Measurements from ENCODE around the gene SACM1L. TPM values are rescaled to one million over a fixed set of nuclear protein-coding genes. Genes with fewer than 3 reads are reported as not detected.

Gene SACM1L
- total and polyA plus RNA-seq, 2 of the 8 experiments (the other 6 are each of a cell fraction or from before 2014, with no cell fraction given) = 20.1 to 61.0 TPM

GRCh38 chr3:45751537-45752242 lies 62.5 kb downstream of the SACM1L start:
- no peak for FAIRE-seq
- no peak overlapping the region for H3K4me3 ChIP-seq (ENCODE audit: extremely low read depth in 1 of 4, insufficient read depth in 2 of 4, low read depth in 3 of 4, low read length in 4 of 4)
- H2BK15ac ChIP-seq (ENCODE audit: low read length) = no peak overlapping the region
- 94% methylated on average over 7 of the region's 7 CpGs; no CpG with 5 or more reads in 1 of the 2 experiments for WGBS, 2 experiments (ENCODE audit: extremely low coverage in 1 of 2, insufficient coverage in 1 of 2, insufficient read length in 1 of 2, insufficient replicate concordance in 2 of 2, low coverage in 1 of 2, low lambda C conversion rate in 2 of 2, missing lambda C conversion rate in 1 of 2)
- no peak overlapping the region for H3K4me2 ChIP-seq (ENCODE audit: insufficient read depth in 1 of 2, low read depth in 2 of 2, low read length in 2 of 2)
- POLR2A ChIA-PET (ENCODE audit: partially characterized antibody) = no interaction called here
- no peak overlapping the region for H2AK5ac ChIP-seq (ENCODE audit: low read depth, low read length)
- no peak overlapping the region for H4K5ac ChIP-seq (ENCODE audit: insufficient read length, low read depth, low read length)
- no peak overlapping the region for H3K27ac ChIP-seq (ENCODE audit: low read depth, low read length)
- no peak overlapping the region for H2BK120ac ChIP-seq (replicated peaks; ENCODE audit: low read depth, low read length)
- no peak overlapping the region for H3K9ac ChIP-seq (replicated peaks in 1 of 4; ENCODE audit: extremely low read depth in 1 of 4, low read depth in 3 of 4, low read length in 3 of 4)
- H3K18ac ChIP-seq (ENCODE audit: extremely low read depth, low read length) = no peak overlapping the region
- H3K23ac ChIP-seq (ENCODE audit: insufficient read length) = no peak overlapping the region
- H2BK5ac ChIP-seq (ENCODE audit: low read depth, low read length) = no peak overlapping the region
- no peaks in the 10 kb centered on the region for H3K79me1 ChIP-seq (ENCODE audit: low read depth, low read length)
- peaks cover 0 to 4% (median 2%) of the 10 kb centered on the region in 4 experiments; a peak in 3 of 7 replicates for H3K4me1 ChIP-seq (replicated peaks in 1 of 4; ENCODE audit: control insufficient read depth in 3 of 4, insufficient read depth in 4 of 4, low read length in 3 of 4)
- H4K91ac ChIP-seq (replicated peaks; ENCODE audit: insufficient read length, low read length) = no peak overlapping the region
- CTCF ChIA-PET (ENCODE audit: partially characterized antibody) = interaction anchor here (0.6 to 4.4 kb wide), 3 partner anchors 10 to 317 kb away, joined by 3 to 49 read pairs (median 3); no protein-coding TSS in a partner anchor
- H3K23me2 ChIP-seq (ENCODE audit: low read depth, low read length) = no peaks in the 10 kb centered on the region
- no peak for DNase-seq (ENCODE audit: low read depth in 1 of 2, low spot score in 2 of 2)
- H3K56ac ChIP-seq (replicated peaks; ENCODE audit: insufficient read length, low read depth, low read length) = no peak overlapping the region
- H2BK12ac ChIP-seq (ENCODE audit: low read depth, low read length) = no peak overlapping the region
- H2AFZ ChIP-seq (ENCODE audit: low read length) = no peak overlapping the region
- no peak overlapping the region for H3K14ac ChIP-seq (ENCODE audit: insufficient read length)
- H3K9me3 ChIP-seq (ENCODE audit: insufficient read depth in 2 of 2, low read depth in 1 of 2, low read length in 1 of 2) = no peaks in the 10 kb centered on the region
- no peak overlapping the region for H2BK20ac ChIP-seq (ENCODE audit: low read length)
- peaks cover 0 to 2% of the 10 kb centered on the region in 2 experiments for H4K20me1 ChIP-seq (replicated peaks in 1 of 2; ENCODE audit: control insufficient read depth in 1 of 2, insufficient read depth in 2 of 2, low read length in 2 of 2)
- H4K8ac ChIP-seq (ENCODE audit: extremely low read depth, insufficient read depth, low read length) = no peak overlapping the region
- H3K79me2 ChIP-seq (ENCODE audit: control insufficient read depth in 1 of 2, insufficient read depth in 2 of 2, low read length in 2 of 2) = no peaks in the 10 kb centered on the region
- no peaks in the 10 kb centered on the region for H3K27me3 ChIP-seq (replicated peaks in 1 of 4; ENCODE audit: control insufficient read depth in 3 of 4, extremely low read depth in 1 of 4, insufficient read depth in 3 of 4, low read length in 3 of 4)
- H3K4ac ChIP-seq (replicated peaks; ENCODE audit: insufficient read length, low read depth, low read length) = no peak overlapping the region
- H3K36me3 ChIP-seq (ENCODE audit: control insufficient read depth in 2 of 4, insufficient read depth in 4 of 4, low read length in 3 of 4) = peaks cover 0 to 11% (median under 1%) of the 10 kb centered on the region in 4 experiments; a peak in 1 of 8 replicates
- TF ChIP-seq USF2 (IDR thresholded peaks at IDR 0.05; ENCODE audit: low read length) (no peak), SP1 (IDR thresholded peaks at IDR 0.05; ENCODE audit: low read depth, low read length) (no peak), BRCA1 (IDR thresholded peaks at IDR 0.05; ENCODE audit: low read depth, low read length) (no peak), TAF7 (optimal IDR thresholded peaks at IDR 0.05; ENCODE audit: borderline replicate concordance, low read depth, low read length) (no peak), EZH2 (IDR thresholded peaks at IDR 0.05; ENCODE audit: low read depth, low read length, severe bottlenecking) (no peak), CHD1 (IDR thresholded peaks at IDR 0.05; ENCODE audit: low read depth, low read length) (no peak), MAFK (IDR thresholded peaks at IDR 0.05; ENCODE audit: low read depth, low read length) (no peak), TAF1 (IDR thresholded peaks at IDR 0.05; ENCODE audit: low read depth, low read length) (no peak), CTBP2 (IDR thresholded peaks at IDR 0.05; ENCODE audit: borderline replicate concordance, insufficient read depth, insufficient read length, low read length) (no peak), RXRA (IDR thresholded peaks at IDR 0.05; ENCODE audit: insufficient read depth, low read depth, low read length) (no peak), SP2 (IDR thresholded peaks at IDR 0.05; ENCODE audit: low read length) (no peak), TBP (IDR thresholded peaks at IDR 0.05; ENCODE audit: low read depth, low read length) (no peak)

Data from H1 (cell line).